Suprapubic skin (tissue), 3 donors: Measurements from ENCODE around the gene FRMPD4.

Source experiments
- POLR2A ChIP-seq, 2 donors: fragments of 450-650 bp; IDR thresholded peaks; one replicate each; pipeline ENCODE4 v1.6.1; 2017; ENCODE audit warnings: antibody characterized with exemption in 2 of 2, mild to moderate bottlenecking in 2 of 2, moderate library complexity in 2 of 2
- TF ChIP-seq, protein P1 (sequence below), 2 donors: fragments of 200-600 bp in 1 of 2; fragments of 450-650 bp in 1 of 2; sonication (generic) in 1 of 2; IDR thresholded peaks; one replicate each; pipeline ENCODE4 v1.5.1; 2016 to 2019; ENCODE audit warnings: antibody characterized with exemption in 2 of 2, mild to moderate bottlenecking in 1 of 2, moderate library complexity in 1 of 2

DNA sequence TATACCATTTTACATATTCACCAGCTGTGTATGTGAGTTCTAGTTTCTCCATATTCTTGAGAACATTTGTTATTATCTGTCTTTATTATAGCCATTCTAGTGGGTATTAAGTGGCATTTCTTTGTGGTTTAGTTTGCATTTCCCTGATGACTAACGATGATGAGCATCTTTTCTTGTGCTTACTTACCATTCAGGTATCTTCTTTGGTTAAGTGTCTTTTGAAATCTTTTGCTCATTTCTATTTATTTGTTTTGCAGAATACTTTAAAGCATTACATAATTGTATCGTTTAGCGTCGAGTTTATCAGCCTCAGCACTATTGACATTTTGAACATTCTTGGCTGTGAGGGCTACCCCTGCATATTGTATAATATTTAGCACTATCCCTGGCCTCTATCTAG, 85.4 kb downstream of the FRMPD4 start:
- TF ChIP-seq, protein P1, sequence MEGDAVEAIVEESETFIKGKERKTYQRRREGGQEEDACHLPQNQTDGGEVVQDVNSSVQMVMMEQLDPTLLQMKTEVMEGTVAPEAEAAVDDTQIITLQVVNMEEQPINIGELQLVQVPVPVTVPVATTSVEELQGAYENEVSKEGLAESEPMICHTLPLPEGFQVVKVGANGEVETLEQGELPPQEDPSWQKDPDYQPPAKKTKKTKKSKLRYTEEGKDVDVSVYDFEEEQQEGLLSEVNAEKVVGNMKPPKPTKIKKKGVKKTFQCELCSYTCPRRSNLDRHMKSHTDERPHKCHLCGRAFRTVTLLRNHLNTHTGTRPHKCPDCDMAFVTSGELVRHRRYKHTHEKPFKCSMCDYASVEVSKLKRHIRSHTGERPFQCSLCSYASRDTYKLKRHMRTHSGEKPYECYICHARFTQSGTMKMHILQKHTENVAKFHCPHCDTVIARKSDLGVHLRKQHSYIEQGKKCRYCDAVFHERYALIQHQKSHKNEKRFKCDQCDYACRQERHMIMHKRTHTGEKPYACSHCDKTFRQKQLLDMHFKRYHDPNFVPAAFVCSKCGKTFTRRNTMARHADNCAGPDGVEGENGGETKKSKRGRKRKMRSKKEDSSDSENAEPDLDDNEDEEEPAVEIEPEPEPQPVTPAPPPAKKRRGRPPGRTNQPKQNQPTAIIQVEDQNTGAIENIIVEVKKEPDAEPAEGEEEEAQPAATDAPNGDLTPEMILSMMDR (IDR thresholded peaks at IDR 0.05): no peak
- TF ChIP-seq POLR2A (IDR thresholded peaks at IDR 0.05): no peak
